H1 (cell line): Measurements from ENCODE around the gene ALPK3.

ENCODE experiments used
- ASH2L ChIP-seq: fragments of 200-600, 300-600 bp; sonication (generic); IDR thresholded peaks from one replicate; pipeline ENCODE4 v1.7.1; 2017; ENCODE audit warnings: low read length
- HDAC6 ChIP-seq: IDR thresholded peaks from one replicate; pipeline ENCODE4 v1.7.1; 2012; ENCODE audit warnings: low read depth, mild to moderate bottlenecking, inconsistent platforms, low read length, moderate library complexity
- JUND ChIP-seq: IDR thresholded peaks from 2 replicates; pipeline ENCODE4 v1.6.1; 2011; ENCODE audit warnings: mild to moderate bottlenecking, improper control_type of control experiment, low read length
- POLR2A ChIP-seq, 2 experiments: IDR thresholded peaks; 1 replicate in 1 of 2; 2 replicates in 1 of 2; pipeline ENCODE4 v1.6.1; 2011; ENCODE audit warnings: low read depth in 2 of 2, low read length in 2 of 2, mild to moderate bottlenecking in 2 of 2; ENCODE audit errors: control extremely low read depth in 1 of 2
- POLR2AphosphoS5 ChIP-seq: IDR thresholded peaks from 2 replicates; pipeline ENCODE4 v1.6.1; 2011; ENCODE audit warnings: low read depth, low read length
- ZNF274 ChIP-seq: IDR thresholded peaks from 2 replicates; pipeline ENCODE4 v1.7.0; 2012; ENCODE audit warnings: low read length, borderline replicate concordance; ENCODE audit errors: extremely low read depth
- TF ChIP-seq, protein P1 (sequence below): IDR thresholded peaks from 2 replicates; pipeline ENCODE4 v1.6.1; 2011; ENCODE audit warnings: low read depth, mild to moderate bottlenecking, low read length; ENCODE audit not compliant: insufficient read depth
- TF ChIP-seq, protein P2 (sequence below), 3 experiments: IDR thresholded peaks; 1 replicate in 2 of 3; 2 replicates in 1 of 3; pipeline versions ENCODE4 v1.5.1 to v1.6.1; 2011; ENCODE audit warnings: low read length in 3 of 3, mild to moderate bottlenecking in 3 of 3, inconsistent platforms in 2 of 3, low read depth in 1 of 3, moderate library complexity in 1 of 3; ENCODE audit not compliant: insufficient read depth in 1 of 3; ENCODE audit errors: control extremely low read depth in 1 of 3

- TF ChIP-seq, protein P1, sequence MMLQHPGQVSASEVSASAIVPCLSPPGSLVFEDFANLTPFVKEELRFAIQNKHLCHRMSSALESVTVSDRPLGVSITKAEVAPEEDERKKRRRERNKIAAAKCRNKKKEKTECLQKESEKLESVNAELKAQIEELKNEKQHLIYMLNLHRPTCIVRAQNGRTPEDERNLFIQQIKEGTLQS, result no peak
- no peak for TF ChIP-seq HDAC6
- no peak for TF ChIP-seq JUND
- TF ChIP-seq POLR2A (IDR thresholded peaks at IDR 0.05; ENCODE audit: control extremely low read depth in 1 of 2, low read depth in 2 of 2, low read length in 2 of 2), result no peak
- TF ChIP-seq ASH2L, result no peak
- TF ChIP-seq POLR2AphosphoS5, result no peak
- TF ChIP-seq, protein P2, sequence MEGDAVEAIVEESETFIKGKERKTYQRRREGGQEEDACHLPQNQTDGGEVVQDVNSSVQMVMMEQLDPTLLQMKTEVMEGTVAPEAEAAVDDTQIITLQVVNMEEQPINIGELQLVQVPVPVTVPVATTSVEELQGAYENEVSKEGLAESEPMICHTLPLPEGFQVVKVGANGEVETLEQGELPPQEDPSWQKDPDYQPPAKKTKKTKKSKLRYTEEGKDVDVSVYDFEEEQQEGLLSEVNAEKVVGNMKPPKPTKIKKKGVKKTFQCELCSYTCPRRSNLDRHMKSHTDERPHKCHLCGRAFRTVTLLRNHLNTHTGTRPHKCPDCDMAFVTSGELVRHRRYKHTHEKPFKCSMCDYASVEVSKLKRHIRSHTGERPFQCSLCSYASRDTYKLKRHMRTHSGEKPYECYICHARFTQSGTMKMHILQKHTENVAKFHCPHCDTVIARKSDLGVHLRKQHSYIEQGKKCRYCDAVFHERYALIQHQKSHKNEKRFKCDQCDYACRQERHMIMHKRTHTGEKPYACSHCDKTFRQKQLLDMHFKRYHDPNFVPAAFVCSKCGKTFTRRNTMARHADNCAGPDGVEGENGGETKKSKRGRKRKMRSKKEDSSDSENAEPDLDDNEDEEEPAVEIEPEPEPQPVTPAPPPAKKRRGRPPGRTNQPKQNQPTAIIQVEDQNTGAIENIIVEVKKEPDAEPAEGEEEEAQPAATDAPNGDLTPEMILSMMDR (IDR thresholded peaks at IDR 0.05; ENCODE audit: control extremely low read depth in 1 of 3, insufficient read depth in 1 of 3, low read depth in 1 of 3, low read length in 3 of 3), result no peak
- TF ChIP-seq ZNF274, result no peak
Observed at GRCh38 chr15:84899750-84900149, 82.6 kb downstream of the ALPK3 start.
